Measurements from ENCODE around the gene DCLRE1C. TPM values are rescaled to one million over a fixed set of nuclear protein-coding genes. Genes with fewer than 3 reads are reported as not detected.

The DCLRE1C gene
- total and polyA plus RNA-seq, 4 donors: 0.93 to 9.9 (median 3.1) TPM

DNA sequence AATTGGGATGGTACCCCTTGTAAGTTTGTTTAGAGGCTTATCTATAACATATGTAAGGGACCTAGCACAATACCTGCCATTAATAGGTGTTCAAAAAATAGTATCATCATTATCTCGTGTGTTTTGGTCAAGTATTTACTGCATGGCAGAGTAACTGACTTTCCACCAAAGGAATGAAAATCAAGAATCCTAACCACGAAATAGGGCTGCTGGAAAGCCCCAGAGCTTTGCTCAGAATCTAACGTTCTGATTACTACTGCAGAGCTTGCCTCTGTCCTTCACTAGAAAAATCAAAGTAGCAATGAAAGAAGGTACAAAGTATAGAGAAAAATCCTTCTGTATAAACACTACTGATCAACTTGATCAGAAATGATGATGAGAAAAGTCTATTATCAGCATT, 34.9 kb downstream of the DCLRE1C start (continued):
- TF ChIP-seq SP1 (IDR thresholded peaks at IDR 0.05): no peak
- TF ChIP-seq RXRA (IDR thresholded peaks at IDR 0.05): no peak
- TF ChIP-seq, protein P1, sequence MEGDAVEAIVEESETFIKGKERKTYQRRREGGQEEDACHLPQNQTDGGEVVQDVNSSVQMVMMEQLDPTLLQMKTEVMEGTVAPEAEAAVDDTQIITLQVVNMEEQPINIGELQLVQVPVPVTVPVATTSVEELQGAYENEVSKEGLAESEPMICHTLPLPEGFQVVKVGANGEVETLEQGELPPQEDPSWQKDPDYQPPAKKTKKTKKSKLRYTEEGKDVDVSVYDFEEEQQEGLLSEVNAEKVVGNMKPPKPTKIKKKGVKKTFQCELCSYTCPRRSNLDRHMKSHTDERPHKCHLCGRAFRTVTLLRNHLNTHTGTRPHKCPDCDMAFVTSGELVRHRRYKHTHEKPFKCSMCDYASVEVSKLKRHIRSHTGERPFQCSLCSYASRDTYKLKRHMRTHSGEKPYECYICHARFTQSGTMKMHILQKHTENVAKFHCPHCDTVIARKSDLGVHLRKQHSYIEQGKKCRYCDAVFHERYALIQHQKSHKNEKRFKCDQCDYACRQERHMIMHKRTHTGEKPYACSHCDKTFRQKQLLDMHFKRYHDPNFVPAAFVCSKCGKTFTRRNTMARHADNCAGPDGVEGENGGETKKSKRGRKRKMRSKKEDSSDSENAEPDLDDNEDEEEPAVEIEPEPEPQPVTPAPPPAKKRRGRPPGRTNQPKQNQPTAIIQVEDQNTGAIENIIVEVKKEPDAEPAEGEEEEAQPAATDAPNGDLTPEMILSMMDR (IDR thresholded peaks at IDR 0.05; ENCODE audit: low read depth, low read length, missing input control): no peak
- TF ChIP-seq GABPA (IDR thresholded peaks at IDR 0.05 in 1 of 2, conservative IDR thresholded peaks at IDR 0.05 in 1 of 2): no peak
- TF ChIP-seq, protein P2, sequence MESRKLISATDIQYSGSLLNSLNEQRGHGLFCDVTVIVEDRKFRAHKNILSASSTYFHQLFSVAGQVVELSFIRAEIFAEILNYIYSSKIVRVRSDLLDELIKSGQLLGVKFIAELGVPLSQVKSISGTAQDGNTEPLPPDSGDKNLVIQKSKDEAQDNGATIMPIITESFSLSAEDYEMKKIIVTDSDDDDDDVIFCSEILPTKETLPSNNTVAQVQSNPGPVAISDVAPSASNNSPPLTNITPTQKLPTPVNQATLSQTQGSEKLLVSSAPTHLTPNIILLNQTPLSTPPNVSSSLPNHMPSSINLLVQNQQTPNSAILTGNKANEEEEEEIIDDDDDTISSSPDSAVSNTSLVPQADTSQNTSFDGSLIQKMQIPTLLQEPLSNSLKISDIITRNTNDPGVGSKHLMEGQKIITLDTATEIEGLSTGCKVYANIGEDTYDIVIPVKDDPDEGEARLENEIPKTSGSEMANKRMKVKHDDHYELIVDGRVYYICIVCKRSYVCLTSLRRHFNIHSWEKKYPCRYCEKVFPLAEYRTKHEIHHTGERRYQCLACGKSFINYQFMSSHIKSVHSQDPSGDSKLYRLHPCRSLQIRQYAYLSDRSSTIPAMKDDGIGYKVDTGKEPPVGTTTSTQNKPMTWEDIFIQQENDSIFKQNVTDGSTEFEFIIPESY (IDR thresholded peaks at IDR 0.05): no peak
- no peak for TF ChIP-seq FOXA1 (IDR thresholded peaks at IDR 0.05)
- TF ChIP-seq HNF4A (conservative IDR thresholded peaks at IDR 0.05): no peak
- no peak for TF ChIP-seq NR2F2 (IDR thresholded peaks at IDR 0.05)
- TF ChIP-seq YY1 (IDR thresholded peaks at IDR 0.05): no peak

DNA sequence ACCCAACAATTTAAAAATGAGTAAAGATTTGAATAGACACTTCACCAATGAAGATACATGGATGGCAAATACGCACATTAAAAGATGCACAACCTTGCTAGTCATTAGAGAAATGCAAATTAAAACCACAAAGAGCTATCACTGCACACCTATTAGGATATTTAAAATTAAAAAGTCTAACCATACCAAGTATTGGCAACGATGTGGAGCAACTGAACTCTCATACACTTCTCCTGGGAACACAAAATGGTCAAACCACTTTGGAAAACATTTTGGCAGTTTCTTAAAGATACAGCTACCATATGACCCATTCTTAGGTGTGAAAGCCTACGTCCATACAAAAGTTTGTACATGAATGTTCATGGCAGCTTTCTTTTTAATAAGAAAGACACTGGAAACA, 36.1 kb downstream of the DCLRE1C start:
- no peak for TF ChIP-seq RAD21 (IDR thresholded peaks at IDR 0.05)
- no peak for TF ChIP-seq HNF4A (conservative IDR thresholded peaks at IDR 0.05)
- TF ChIP-seq, protein P3, sequence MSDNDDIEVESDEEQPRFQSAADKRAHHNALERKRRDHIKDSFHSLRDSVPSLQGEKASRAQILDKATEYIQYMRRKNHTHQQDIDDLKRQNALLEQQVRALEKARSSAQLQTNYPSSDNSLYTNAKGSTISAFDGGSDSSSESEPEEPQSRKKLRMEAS (IDR thresholded peaks at IDR 0.05): no peak
- no peak for TF ChIP-seq JUND (IDR thresholded peaks at IDR 0.05)
- TF ChIP-seq, protein P1 (IDR thresholded peaks at IDR 0.05; ENCODE audit: low read depth, low read length, missing input control): no peak
- TF ChIP-seq FOXA2 (IDR thresholded peaks at IDR 0.05): no peak
- TF ChIP-seq NR2F2 (IDR thresholded peaks at IDR 0.05): no peak
- TF ChIP-seq FOXA1 (IDR thresholded peaks at IDR 0.05): no peak
- TF ChIP-seq, protein P2 (IDR thresholded peaks at IDR 0.05): no peak
- TF ChIP-seq GABPA (IDR thresholded peaks at IDR 0.05 in 1 of 2, conservative IDR thresholded peaks at IDR 0.05 in 1 of 2): no peak
- no peak for TF ChIP-seq TAF1 (conservative IDR thresholded peaks at IDR 0.05)
- TF ChIP-seq, protein P4, sequence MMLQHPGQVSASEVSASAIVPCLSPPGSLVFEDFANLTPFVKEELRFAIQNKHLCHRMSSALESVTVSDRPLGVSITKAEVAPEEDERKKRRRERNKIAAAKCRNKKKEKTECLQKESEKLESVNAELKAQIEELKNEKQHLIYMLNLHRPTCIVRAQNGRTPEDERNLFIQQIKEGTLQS (IDR thresholded peaks at IDR 0.05): no peak
- TF ChIP-seq EGR1 (IDR thresholded peaks at IDR 0.05; ENCODE audit: low read depth in 2 of 2): no peak
- no peak for TF ChIP-seq HNF4G (IDR thresholded peaks at IDR 0.05)
- no peak for TF ChIP-seq YY1 (IDR thresholded peaks at IDR 0.05)
- H3K27ac ChIP-seq (ENCODE audit: low read depth in 1 of 2, low read length in 2 of 2): no peak overlapping the region
- H3K9me3 ChIP-seq (ENCODE audit: control insufficient read depth in 4 of 4, low read length in 3 of 4): peaks cover 2 to 10% (median 4%) of the 10 kb centered on the region in 4 donors
- no peak overlapping the region for H3K9ac ChIP-seq (ENCODE audit: low read depth in 1 of 2, low read length in 2 of 2)
- no peaks in the 10 kb centered on the region for H3K27me3 ChIP-seq (ENCODE audit: control insufficient read depth in 4 of 4, insufficient read depth in 4 of 4, low read length in 3 of 4)
- no peak overlapping the region for H3K4me3 ChIP-seq (ENCODE audit: low read depth in 1 of 3, low read length in 3 of 3)
- no peak for DNase-seq (ENCODE audit: low spot score)
- H3K36me3 ChIP-seq (ENCODE audit: control insufficient read depth in 4 of 4, insufficient read depth in 3 of 4, low read depth in 1 of 4, low read length in 3 of 4): peaks cover 1 to 50% (median 26%) of the 10 kb centered on the region in 4 donors
- WGBS: 97% methylated on average over 3 of the region's 3 CpGs
- H3K4me1 ChIP-seq (ENCODE audit: control insufficient read depth in 4 of 4, insufficient read depth in 4 of 4, low read length in 3 of 4): no peaks in the 10 kb centered on the region
